ENCODE results near the gene FNBP1L. TPM values are rescaled to one million over a fixed set of nuclear protein-coding genes. Genes with fewer than 3 reads are reported as not detected.

Gene FNBP1L
- total RNA-seq, 1 donor from 2014 or later = 57.8 TPM

GRCh38 chr1:93442008-93442666 lies 5.8 kb upstream of the FNBP1L start:
- H3K36me3 Mint-ChIP-seq (ENCODE audit: low read depth, unreplicated experiment) = no peaks in the 10 kb centered on the region
- no peaks in the 10 kb centered on the region for H3K27me3 Mint-ChIP-seq (ENCODE audit: low read depth, unreplicated experiment)
- H3K27ac Mint-ChIP-seq (ENCODE audit: unreplicated experiment) = no peak overlapping the region
- H3K4me2 ChIP-seq (ENCODE audit: low read length) = no peak overlapping the region
- H3K4me1 ChIP-seq (ENCODE audit: insufficient read depth, low read length) = no peaks in the 10 kb centered on the region
- H3K4me1 Mint-ChIP-seq (ENCODE audit: low read depth, unreplicated experiment) = no peaks in the 10 kb centered on the region
- DNase-seq (ENCODE audit: low read depth) (no peak), FAIRE-seq (peak; percentile 5)
- TF ChIP-seq CTCF (IDR thresholded peaks at IDR 0.05; ENCODE audit: insufficient read depth, low read depth, low read length) (no peak), EZH2 (IDR thresholded peaks at IDR 0.05; ENCODE audit: insufficient read depth, low read length) (no peak)
- H4K20me1 ChIP-seq (ENCODE audit: insufficient read depth, low read length) = no peaks in the 10 kb centered on the region
- no peaks in the 10 kb centered on the region for H3K9me3 ChIP-seq (ENCODE audit: insufficient read depth, low read depth, low read length)
- H3K79me2 ChIP-seq (ENCODE audit: insufficient read depth, low read length) = no peaks in the 10 kb centered on the region
- no peak overlapping the region for H3K27ac ChIP-seq (ENCODE audit: low read depth, low read length)
- H3K36me3 ChIP-seq (ENCODE audit: insufficient read depth, low read length) = no peaks in the 10 kb centered on the region
- no peaks in the 10 kb centered on the region for H3K27me3 ChIP-seq (ENCODE audit: insufficient read depth, low read length)
- no peak overlapping the region for H3K9ac ChIP-seq (ENCODE audit: low read length)
- H3K4me3 ChIP-seq (ENCODE audit: insufficient read depth, low read depth, low read length) = no peak overlapping the region
- no peaks in the 10 kb centered on the region for H3K9me3 Mint-ChIP-seq (ENCODE audit: unreplicated experiment)
- H2AFZ ChIP-seq (ENCODE audit: low read depth, low read length) = no peak overlapping the region
- no peak overlapping the region for H3K4me3 Mint-ChIP-seq (ENCODE audit: unreplicated experiment)

- Mint-ChIP-seq H3K36me3 (ENCODE audit: low read depth, unreplicated experiment) (no peaks in the 10 kb centered on the region), H3K4me1 (ENCODE audit: low read depth, unreplicated experiment) (no peaks in the 10 kb centered on the region), H3K9me3 (ENCODE audit: unreplicated experiment) (no peaks in the 10 kb centered on the region), H3K27ac (ENCODE audit: unreplicated experiment) (no peak overlapping the region), H3K27me3 (ENCODE audit: low read depth, unreplicated experiment) (no peaks in the 10 kb centered on the region), H3K4me3 (ENCODE audit: unreplicated experiment) (no peak overlapping the region)
- Histone ChIP-seq H3K4me1 (ENCODE audit: insufficient read depth, low read length) (no peaks in the 10 kb centered on the region), H3K9ac (ENCODE audit: low read length) (no peak overlapping the region), H3K36me3 (ENCODE audit: insufficient read depth, low read length) (no peaks in the 10 kb centered on the region), H3K27me3 (ENCODE audit: insufficient read depth, low read length) (no peaks in the 10 kb centered on the region), H4K20me1 (ENCODE audit: insufficient read depth, low read length) (no peaks in the 10 kb centered on the region), H3K27ac (ENCODE audit: low read depth, low read length) (no peak overlapping the region), H3K79me2 (ENCODE audit: insufficient read depth, low read length) (no peaks in the 10 kb centered on the region), H2AFZ (ENCODE audit: low read depth, low read length) (no peak overlapping the region), H3K4me3 (ENCODE audit: insufficient read depth, low read depth, low read length) (no peak overlapping the region), H3K4me2 (ENCODE audit: low read length) (no peak overlapping the region), H3K9me3 (ENCODE audit: insufficient read depth, low read depth, low read length) (no peaks in the 10 kb centered on the region)
- DNase-seq (ENCODE audit: low read depth) = no peak
- FAIRE-seq = no peak
- no peak for TF ChIP-seq EZH2 (IDR thresholded peaks at IDR 0.05; ENCODE audit: insufficient read depth, low read length)
- no peak for TF ChIP-seq CTCF (IDR thresholded peaks at IDR 0.05; ENCODE audit: insufficient read depth, low read depth, low read length)
Observed at GRCh38 chr1:93442741-93443140, 5.2 kb upstream of the FNBP1L start.

GRCh38 chr1:93443454-93443853 lies 4.5 kb upstream of the FNBP1L start:
- Histone ChIP-seq H3K79me2 (ENCODE audit: insufficient read depth, low read length) (peaks cover 5% of the 10 kb centered on the region), H3K4me3 (ENCODE audit: insufficient read depth, low read depth, low read length) (no peak overlapping the region), H2AFZ (ENCODE audit: low read depth, low read length) (no peak overlapping the region), H3K9me3 (ENCODE audit: insufficient read depth, low read depth, low read length) (no peaks in the 10 kb centered on the region), H3K36me3 (ENCODE audit: insufficient read depth, low read length) (no peaks in the 10 kb centered on the region), H3K4me1 (ENCODE audit: insufficient read depth, low read length) (no peaks in the 10 kb centered on the region), H3K4me2 (ENCODE audit: low read length) (no peak overlapping the region), H3K27me3 (ENCODE audit: insufficient read depth, low read length) (no peaks in the 10 kb centered on the region), H4K20me1 (ENCODE audit: insufficient read depth, low read length) (no peaks in the 10 kb centered on the region), H3K9ac (ENCODE audit: low read length) (no peak overlapping the region), H3K27ac (ENCODE audit: low read depth, low read length) (no peak overlapping the region)
- H3K27me3 Mint-ChIP-seq (ENCODE audit: low read depth, unreplicated experiment) = no peaks in the 10 kb centered on the region
- no peaks in the 10 kb centered on the region for H3K9me3 Mint-ChIP-seq (ENCODE audit: unreplicated experiment)
- no peak for TF ChIP-seq CTCF (IDR thresholded peaks at IDR 0.05; ENCODE audit: insufficient read depth, low read depth, low read length)
- no peak for TF ChIP-seq EZH2 (IDR thresholded peaks at IDR 0.05; ENCODE audit: insufficient read depth, low read length)
- FAIRE-seq (no peak), DNase-seq (ENCODE audit: low read depth) (no peak)
- H3K27ac Mint-ChIP-seq (ENCODE audit: unreplicated experiment) = no peak overlapping the region
- H3K36me3 Mint-ChIP-seq (ENCODE audit: low read depth, unreplicated experiment) = no peaks in the 10 kb centered on the region
- H3K4me1 Mint-ChIP-seq (ENCODE audit: low read depth, unreplicated experiment) = no peaks in the 10 kb centered on the region
- H3K4me3 Mint-ChIP-seq (ENCODE audit: unreplicated experiment) = no peak overlapping the region

Data from astrocyte (in vitro differentiated cells and primary cell).